T-helper 2 cell treated with Interferon-gamma antibody and Interleukin-4, amounts not matched to agents 100 ng/mL and 5 ng/mL, for 36 hours (primary cell): Measurements from ENCODE around the gene PAQR8. TPM values are rescaled to one million over a fixed set of nuclear protein-coding genes. Genes with fewer than 3 reads are reported as not detected.
"Not testable (repeated sequence)": the region's sequence is repeated elsewhere in the genome, so short reads cannot be mapped to it uniquely, and the experiment has no call there.

Experiments
- intact Hi-C: fragments of 100-400 bp; cut with micrococcal nuclease; formaldehyde crosslinking; loops from one replicate; pipeline ENCODE4 v1.15.1; 2023
- total RNA-seq: library from RNA; stranded (reverse); gene quantifications from 2 replicates; pipeline ENCODE4 v1.2.3, GENCODE V29; 2022

Gene PAQR8
- total RNA-seq, 1 donor from 2014 or later, result 15.9 TPM

DNA sequence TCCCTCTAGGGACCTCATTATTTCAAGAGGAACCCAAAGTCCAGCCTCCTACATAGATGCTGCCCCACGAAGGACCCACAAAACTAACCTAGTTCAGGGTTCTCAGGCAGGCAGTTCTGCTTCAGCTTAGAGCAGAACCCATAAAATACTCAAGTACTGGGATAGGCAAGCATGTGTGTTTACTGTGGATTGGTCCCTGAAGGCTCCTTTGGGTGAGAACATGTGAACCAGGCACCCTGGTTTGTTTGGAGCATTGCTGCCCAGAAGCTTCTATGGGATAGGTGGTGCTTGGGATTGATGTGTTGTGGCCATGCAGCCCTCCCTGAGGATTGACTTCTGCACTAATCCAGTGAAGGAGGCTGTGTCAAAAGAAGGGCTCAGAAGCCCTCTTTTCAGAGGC, 43.3 kb downstream of the PAQR8 start:
- intact Hi-C loops, result no loop called here

DNA sequence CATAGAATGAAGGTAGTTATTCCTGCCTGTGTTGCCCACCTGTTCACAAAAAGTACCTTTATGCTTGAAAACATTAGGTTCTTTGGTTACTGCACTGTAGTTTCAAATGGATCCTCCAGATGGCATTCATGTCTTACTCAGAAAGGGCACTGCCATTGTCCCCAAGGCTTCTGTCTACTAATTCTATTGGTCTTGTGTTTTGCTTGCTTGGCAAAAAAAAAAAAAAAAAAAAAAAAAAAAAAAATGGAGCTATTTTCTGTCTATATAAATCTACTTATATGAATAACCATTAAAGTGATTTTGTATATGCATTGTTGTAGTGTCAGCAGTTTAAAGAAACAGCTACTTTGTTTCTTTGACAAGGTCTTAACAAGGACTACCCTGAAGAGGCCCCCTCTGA, 45.5 kb downstream of the PAQR8 start:
- intact Hi-C loops, result no loop called here

DNA sequence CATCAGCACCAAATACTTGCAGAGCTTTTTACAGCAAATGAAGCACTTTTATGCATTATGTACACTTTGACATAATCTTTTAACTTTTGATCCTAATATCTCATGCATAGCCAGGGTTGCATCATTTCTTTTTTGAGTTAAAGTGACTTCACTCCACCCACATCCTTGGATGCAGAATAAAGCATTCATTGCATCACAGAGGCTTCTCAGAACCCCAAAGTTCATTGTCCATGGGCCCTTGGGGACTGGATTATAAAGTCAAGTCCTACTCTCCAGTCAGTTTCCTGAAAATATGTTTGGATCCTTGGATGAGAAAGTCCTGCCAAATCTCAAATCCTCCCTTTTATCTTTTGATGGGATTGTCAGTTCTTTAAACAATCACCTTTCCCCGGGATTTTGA, 47.5 kb downstream of the PAQR8 start:
- intact Hi-C loops, result no loop called here

DNA sequence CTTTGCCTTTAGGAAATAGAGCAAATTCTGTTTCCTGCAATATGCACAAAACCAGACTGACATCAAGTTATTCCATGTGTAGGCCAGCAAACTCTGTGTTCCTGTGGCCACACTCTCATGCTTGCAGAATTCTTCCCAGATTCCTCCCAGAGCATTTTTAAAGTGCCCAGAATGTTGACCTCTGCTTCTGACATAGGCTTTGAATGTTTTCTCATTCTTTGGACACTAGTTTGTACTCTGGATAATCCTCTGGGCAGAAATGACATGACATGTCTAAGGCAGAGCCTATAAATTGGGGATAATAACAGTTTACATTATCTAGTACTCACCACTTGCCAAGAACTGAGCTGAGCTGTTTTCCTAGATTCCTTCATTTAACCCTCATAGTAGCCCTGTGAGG, 49.0 kb downstream of the PAQR8 start:
- intact Hi-C loops, result no loop called here

DNA sequence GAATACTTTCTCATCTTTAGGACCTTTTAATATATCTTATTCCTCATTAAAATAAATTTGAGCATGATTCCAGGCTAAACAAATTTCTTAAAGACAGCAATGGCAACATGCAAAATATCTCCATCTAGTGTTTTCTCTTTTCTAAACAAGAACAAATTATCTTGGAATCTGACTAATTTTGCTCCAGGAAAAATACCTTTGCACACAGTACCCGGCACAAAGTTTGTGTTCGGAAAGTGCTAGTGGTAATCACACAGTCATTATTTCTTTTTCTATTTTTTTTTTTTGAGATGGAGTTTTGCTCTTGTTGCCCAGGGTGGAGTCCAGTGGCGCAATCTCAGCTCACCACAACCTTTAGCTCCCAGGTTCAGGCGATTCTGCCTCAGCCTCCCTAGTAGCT, 50.0 kb downstream of the PAQR8 start:
- intact Hi-C loops, result no loop called here

DNA sequence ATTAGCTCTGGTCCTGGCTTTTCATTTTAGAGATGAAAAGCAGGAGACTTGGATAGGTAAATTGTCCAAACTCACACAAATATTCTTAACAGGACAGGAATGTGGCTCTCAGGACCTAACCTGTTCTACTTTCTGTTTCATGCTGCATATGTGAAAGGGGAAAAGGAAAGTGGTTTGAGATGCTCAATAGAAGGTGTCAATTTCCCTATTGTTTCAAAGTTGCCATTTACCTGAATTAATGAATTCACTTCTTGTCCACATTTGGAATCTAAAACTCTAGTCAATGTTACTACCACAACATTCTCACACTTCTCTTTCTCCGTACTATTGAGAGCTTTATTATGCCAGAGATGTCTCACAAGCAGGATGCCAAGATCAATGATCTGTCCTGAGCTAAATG, 53.4 kb downstream of the PAQR8 start:
- intact Hi-C loops, result no loop called here

DNA sequence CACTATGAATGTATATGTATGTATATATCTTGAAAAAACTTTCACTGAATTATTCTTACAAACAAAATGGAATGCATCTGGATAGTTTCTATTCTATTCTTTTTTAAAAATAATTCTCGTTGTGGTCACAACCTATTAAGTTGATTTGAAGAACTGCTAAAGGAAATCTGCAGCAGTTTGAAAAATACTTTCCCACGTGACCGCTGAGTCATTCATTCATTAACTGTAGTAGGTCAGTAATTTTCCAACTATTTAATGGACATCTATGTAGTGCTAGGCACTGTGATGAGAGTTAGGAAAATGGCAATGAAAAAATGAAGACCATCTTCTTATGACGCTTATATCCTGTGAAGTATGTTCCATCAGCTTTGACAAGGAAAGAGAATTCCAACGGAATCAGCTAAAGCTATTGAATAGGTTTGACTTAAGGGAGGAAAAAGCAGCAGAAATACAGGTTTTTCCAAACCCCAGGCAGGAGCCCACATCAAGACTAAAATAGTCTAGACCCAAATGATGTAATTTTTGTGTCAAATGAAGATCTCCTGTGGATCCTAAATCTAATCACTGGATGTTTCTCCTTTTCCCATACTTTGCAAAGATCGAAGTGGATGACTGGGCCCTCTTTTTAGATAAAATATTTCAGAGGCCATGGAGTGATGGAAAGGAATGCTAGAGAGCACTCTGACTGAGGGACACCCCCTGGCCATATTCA, 54.1 kb downstream of the PAQR8 start:
- intact Hi-C loops, result loop anchor here (1.0 kb wide), 1 partner anchor 247 kb away; no protein-coding TSS in a partner anchor

DNA sequence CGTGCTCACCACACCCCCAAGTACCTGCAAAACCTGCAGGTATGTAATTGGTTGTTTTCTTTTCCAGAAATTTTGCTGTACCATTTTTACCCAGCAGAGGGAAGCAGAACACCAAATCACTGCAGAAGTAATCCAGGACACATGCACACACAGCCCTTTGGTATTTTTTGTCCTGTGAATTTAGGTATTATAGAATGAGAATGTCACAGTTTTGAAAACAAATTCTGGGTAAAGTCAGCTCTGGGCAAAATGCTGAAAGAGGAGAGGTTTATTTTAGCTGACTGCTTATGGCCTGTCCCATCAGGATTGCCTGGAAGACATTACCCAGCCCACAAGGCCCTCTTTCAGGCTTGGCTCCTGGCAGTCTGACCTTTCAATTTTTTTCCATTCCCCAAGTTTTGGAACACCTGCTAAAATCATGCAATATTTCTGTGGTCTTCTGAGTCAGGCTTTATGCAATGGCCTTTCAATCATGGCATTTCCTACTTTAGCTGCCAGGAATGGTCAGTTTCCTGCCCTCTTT, 54.7 kb downstream of the PAQR8 start:
- intact Hi-C loops, result loop anchor here (1.0 kb wide), 1 partner anchor 247 kb away; no protein-coding TSS in a partner anchor

DNA sequence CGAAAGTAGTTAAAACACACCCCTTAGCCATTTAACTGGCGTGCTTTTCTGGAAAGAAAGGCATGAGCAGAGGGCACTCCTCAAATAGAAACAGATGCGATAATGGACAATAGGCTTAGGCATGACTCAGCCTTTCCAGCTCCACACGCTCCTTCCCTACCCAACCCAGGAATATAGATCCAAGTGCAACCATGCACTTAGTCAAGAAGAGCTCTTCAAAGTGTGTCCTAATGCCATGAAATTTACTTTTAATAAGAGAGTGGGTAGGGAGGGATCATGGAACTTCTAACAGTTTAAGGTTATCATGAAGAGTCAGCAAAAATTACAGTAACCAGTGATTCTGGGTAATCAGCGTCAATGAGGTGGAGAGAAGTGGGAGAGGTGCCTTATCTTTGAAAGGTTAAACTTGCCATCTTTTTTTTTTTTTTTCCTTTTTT, 55.7 kb downstream of the PAQR8 start:
- intact Hi-C loops, result no loop called here

DNA sequence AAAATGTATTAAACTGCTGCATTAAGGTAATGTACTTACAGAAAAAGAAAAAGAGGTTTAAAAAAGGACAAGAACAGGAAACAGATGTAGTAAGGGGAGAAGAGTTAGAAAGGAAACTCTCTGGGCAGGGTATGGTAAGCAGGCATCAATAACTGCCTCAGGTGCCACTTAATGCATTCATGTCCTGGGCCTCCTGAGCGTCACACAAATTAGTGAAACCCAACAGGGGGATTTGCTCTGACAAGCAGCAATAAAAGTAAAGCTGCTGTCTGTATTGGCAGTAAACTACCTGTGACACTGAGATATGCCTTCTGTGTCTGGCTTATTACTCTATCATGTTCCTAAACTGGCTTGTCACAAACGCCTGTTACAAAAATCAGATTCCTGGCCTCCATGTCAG, 56.7 kb downstream of the PAQR8 start:
- intact Hi-C loops, result no loop called here

DNA sequence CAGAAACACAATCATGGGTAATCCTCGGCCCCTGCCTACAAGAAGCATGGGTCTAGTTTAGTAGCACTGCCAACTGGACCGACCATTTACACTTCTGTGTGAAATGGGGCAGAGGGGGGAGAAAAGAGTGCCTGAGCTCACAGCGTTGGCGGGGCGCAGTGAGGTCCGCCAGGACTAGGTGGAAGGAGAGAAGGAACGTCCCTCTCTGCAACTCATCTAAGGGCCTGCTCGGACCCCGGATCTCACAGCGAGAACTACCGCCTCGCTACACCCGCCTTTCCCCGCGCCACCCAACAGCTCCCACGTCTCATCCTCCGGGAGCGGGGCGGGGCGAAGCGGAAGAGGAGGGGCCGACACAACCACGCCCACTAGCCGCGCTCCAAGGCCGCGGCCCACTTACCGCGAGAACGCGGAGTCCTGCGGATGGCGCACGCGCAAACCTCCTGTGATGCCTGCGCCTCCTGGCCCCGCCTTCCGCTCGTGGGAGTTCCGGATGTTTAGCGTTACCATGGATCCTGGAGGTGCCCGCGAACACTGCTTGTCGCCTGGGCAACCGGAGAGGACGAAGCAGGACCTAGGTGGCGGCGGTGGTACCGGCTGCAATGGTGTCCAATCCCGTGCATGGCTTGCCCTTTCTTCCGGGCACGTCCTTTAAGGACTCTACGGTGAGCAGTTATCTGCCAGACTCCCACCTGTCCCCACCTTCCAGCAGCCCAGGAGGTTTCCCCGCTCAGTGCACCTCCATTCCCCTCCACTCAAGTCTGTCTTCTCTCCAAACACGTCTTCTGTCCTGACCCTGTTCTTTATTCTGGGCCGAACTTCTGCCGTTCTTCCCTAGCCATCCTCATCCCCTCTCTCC, 58.1 kb downstream of the PAQR8 start, which contains the start of gene EFHC1:
Gene EFHC1 (plus strand): TSS at position 534 of the 859 bp plus-strand sequence. CDS start 69 bp downstream, at position 603.
- intact Hi-C loops, result loop anchor here (1.0 to 10.0 kb wide), 7 partner anchors 25 to 1125 kb away; partner anchors contain the start of genes GCLC, GSTA4, MCM3 and TMEM14A

DNA sequence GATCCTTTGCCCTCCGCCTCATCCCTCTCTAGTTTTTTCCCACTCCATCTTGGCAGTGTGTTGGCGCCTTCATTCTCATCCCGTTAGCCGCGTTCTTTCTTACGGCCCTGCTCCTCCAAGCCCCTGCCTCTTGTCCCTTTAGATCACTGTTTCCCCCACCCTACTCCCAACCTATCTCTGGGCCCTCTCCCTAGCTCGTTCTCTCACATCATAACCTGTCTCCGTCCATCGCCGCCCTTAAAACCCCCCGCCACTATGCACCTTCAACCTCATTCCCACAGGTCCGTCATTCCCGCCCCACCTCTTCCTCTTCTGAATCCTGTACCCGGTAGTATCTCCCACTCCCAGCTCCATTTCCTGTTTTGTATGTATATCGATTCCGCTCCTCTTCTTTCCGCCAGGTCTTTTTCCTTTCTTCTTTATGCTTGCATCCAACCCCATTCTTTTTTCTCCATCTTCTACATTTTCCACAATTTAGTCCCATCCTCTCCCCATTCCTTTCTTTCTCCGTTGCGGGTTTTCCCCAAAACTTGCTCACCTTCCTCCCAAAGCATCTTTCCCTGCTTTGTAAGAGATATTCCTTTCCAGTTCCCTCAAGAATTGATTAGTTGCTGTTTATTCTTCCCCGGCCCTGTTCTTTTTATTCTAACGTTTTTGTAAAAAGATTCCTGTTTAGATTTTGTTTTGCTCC, 58.9 kb downstream of the PAQR8 start:
- intact Hi-C loops, result loop anchor here (1.0 to 10.0 kb wide), 7 partner anchors 26 to 1124 kb away; partner anchors contain the start of genes GCLC, GSTA4, MCM3 and TMEM14A

DNA sequence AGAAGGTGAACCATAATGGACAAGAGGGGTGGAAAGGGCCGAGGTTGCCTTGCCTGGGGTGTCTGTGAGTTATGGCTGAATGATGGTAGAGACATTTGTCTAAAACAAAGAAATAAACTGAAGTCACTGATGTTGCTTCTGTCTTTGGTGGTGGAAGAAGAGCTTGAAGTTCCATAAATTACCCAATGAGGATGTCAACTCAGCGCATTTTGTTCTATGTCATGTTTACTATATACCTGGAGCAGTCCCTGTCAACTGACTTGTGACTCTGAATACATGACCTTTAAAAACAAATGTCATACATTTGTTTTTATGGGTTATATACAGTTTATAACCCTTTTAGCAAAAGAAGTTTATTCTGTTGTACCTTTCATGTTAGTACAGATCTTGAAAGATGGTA, 60.2 kb downstream of the PAQR8 start:
- intact Hi-C loops, result loop anchor here (10.0 kb wide), 1 partner anchor 1123 kb away; the partner anchor contains the start of gene GCLC

DNA sequence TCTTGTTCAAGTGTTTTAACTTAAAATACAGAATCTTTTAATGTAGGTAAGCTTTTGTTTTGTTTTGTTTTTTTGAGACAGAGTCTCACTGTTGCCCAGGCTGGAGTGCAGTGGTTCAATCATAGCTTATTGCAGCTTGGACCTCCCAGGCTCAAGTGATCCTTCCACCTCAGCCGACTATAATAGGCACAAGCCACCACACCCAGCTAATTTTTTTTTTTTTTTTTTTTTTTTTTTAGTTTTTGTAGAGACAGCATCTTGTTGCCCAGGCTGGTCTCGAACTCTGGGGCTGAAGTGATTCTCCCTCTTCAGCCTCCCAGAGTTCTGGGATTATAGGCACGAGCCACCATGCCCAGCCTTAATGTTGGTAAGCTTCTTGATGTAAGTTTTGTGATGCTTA, 61.5 kb downstream of the PAQR8 start:
- intact Hi-C loops, result loop anchor here (10.0 kb wide), 1 partner anchor 1121 kb away; the partner anchor contains the start of gene GCLC

DNA sequence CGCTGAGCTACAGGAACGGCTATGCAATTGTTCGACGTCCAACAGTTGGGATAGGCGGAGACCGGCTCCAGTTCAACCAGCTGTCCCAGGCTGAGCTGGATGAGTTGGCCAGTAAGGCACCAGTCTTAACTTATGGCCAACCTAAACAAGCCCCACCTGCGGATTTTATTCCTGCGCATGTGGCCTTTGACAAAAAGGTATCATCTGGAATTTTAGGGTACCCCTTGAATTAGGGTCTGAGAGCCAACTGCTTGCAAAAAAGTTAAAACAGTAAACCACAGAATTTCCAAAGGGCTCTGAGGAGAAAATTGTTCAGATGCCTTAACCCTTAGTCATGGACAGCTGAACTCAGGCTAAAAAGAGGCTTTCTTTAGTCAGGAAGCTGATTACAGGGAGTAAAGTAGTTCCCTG, 62.0 kb downstream of the PAQR8 start:
- intact Hi-C loops, result loop anchor here (10.0 kb wide), 1 partner anchor 1121 kb away; the partner anchor contains the start of gene GCLC

DNA sequence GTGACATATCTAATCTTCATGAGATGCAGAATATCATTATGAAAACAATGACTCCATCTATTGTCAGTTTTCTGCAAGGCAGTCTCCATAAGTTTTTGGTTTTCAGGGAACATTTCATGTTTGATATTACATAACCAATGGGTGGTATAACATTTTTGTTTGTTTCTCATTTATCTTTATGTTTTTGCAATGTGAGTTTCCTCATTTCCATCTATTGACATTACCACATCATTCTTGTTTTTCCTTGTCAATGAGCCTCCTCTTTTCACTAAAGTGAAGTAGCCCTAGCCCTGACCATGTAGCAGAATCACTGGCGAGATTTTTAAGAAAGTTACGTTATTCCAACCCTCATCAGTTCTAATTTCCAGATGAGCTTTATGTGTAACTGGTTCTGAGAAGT, 62.6 kb downstream of the PAQR8 start:
- intact Hi-C loops, result loop anchor here (10.0 kb wide), 1 partner anchor 1120 kb away; the partner anchor contains the start of gene GCLC

DNA sequence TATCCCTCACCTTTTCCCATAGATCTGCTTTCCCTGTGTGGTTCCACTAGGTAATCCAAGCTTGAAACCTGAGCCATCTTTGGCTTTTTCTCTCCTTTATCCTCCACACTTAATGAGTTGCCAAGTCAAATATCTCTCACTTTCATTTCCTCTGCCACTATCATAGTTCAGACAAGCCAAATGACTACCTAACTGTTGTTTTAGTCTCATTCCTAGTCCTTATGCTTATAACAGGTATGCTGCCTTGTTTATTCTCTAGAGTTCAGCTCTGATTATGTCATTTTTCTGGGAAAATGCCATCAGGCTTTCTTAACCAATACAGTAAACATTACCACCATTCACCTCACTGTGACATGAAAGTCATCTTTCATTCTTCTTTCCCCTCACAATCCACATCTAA, 64.7 kb downstream of the PAQR8 start:
- intact Hi-C loops, result loop anchor here (10.0 kb wide), 1 partner anchor 1118 kb away; the partner anchor contains the start of gene GCLC

DNA sequence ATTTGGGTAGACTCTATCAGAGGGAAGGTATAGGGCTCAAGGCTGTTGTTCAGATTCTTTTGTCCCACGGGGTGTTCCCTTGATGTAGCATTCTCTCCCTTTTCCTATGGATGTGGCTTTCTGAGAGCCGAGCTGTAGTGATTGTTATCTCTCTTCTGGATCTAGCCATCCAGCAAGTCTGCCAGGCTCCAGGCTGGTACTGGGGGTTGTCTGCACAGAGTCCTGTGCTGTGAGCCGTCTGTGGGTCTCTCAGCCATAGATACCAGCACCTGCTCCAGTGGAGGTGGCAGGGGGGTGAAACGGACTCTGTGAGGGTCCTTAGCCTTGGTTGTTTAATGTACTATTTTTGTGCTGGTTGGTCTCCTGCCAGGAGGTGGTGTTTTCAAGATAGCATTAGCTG, 71.3 kb downstream of the PAQR8 start:
- intact Hi-C loops, result not testable (repeated sequence)

DNA sequence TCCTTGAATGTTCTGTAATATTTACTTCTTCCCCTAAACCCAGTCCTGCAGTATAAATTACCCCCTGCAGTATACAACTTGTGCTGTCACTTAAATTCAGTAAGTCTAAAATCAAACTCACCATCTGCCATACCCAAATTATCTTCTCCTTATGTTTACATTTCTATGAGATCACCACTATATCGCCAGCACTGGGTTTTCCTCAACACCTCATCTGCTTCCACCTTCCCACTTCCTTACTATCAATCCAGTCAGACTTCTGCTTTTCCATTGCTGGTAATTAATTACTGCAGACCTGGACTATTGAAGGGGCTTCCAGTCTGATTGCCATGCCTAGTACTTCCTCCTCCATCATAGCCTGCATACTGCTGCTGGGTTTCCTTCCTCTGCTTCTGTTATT, 73.4 kb downstream of the PAQR8 start:
- intact Hi-C loops, result no loop called here

DNA sequence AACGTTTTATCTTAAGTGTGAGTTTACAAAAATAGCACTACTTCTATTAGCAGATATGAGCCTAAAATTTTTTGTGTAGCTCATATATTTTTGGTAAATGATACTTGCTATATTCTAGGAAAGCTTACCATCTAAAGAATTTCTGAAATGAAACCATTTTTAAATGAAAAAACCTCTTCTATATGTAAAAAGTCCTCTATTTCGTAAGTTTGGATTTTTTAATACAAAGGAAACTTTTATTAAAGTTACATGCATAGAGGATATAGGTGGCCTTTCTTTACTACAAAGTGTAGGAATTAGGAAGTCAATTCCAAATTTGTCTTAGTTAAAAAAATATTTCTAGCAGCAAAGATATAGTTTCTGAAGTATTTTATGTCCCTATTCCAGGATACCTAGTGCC, 77.0 kb downstream of the PAQR8 start:
- intact Hi-C loops, result no loop called here

DNA sequence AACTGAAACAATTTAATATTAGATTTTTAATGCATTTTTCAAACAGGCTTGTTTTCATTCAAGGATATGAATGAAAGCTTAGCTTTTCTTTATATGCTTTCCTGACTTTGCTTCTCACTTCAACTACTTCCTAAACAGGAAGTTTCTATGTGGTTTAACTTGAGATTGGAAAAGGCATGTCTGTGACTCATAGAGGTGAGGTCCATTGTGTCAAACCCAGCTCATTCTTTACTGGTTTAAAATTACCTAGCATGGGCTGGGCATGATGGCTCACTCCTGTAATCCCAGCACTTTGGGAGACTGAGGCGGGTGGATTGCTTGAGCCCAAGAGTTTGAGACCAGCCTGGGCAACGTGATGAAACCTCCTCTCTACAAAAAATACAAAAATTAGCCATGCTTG, 92.6 kb downstream of the PAQR8 start:
- intact Hi-C loops, result no loop called here
